Hematopoietic multipotent progenitor cell treated with erythropoietin and hydrocortisone succinate and interleukin-3 and kit ligand, for 6 days (in vitro differentiated cells): Measurements from ENCODE around the gene ONECUT2.

Experiments used
- DNase-seq: peaks from one replicate; pipeline ENCODE4 v3.0.0-alpha.2; 2015

ONECUT2 gene

GRCh38 chr18:57431467-57432080 lies 3.6 kb upstream of the ONECUT2 start:
- peak; percentile 61 for DNase-seq

- DNase-seq, result no peak
These were observed 3.0 kb upstream of the ONECUT2 start for GRCh38 chr18:57432140-57432539.

GRCh38 chr18:57432751-57433400 lies 2.3 kb upstream of the ONECUT2 start:
- DNase-seq, result no peak

- DNase-seq, result peak; percentile 2
These were observed 1.7 kb upstream of the ONECUT2 start for GRCh38 chr18:57433482-57433881.

- DNase-seq, result peak; percentile 12
These were observed 1.1 kb upstream of the ONECUT2 start for GRCh38 chr18:57433934-57434535.

GRCh38 chr18:57435846-57436190 lies 644 bp downstream of the ONECUT2 start:
- no peak for DNase-seq

GRCh38 chr18:57436191-57436964 lies 1.2 kb downstream of the ONECUT2 start:
- peak; percentile 1 for DNase-seq

GRCh38 chr18:57436965-57437333 lies 1.8 kb downstream of the ONECUT2 start:
- no peak for DNase-seq

GRCh38 chr18:57437402-57437765 lies 2.2 kb downstream of the ONECUT2 start:
- no peak for DNase-seq

GRCh38 chr18:57437766-57438671 lies 2.8 kb downstream of the ONECUT2 start:
- DNase-seq, result peak; percentile 89

- peak; percentile 44 for DNase-seq
These were observed 3.8 kb downstream of the ONECUT2 start for GRCh38 chr18:57438743-57439608.

- no peak for DNase-seq
These were observed 4.4 kb downstream of the ONECUT2 start for GRCh38 chr18:57439609-57439968.

GRCh38 chr18:57439985-57440330 lies 4.8 kb downstream of the ONECUT2 start:
- no peak for DNase-seq

- no peak for DNase-seq
These were observed 5.3 kb downstream of the ONECUT2 start for GRCh38 chr18:57440331-57441070.

- DNase-seq, result no peak
These were observed 6.1 kb downstream of the ONECUT2 start for GRCh38 chr18:57441071-57441794.

GRCh38 chr18:57443247-57443646 lies 8.1 kb downstream of the ONECUT2 start:
- no peak for DNase-seq

- DNase-seq, result no peak
These were observed 8.5 kb downstream of the ONECUT2 start for GRCh38 chr18:57443702-57444101.

GRCh38 chr18:57444301-57444759 lies 9.2 kb downstream of the ONECUT2 start:
- DNase-seq, result no peak

GRCh38 chr18:57445488-57446319 lies 10.5 kb downstream of the ONECUT2 start:
- DNase-seq, result no peak
